DOHH2 (cell line): ENCODE data around the gene MRPL47.

Experiments
- H3F3A ChIP-seq: fragments of 200-600 bp; sonication (generic), shearing (Covaris generic); 2 replicates; pipeline ENCODE4 v1.6.0; 2016; ENCODE audit warnings: antibody characterized with exemption, mild to moderate bottlenecking; ENCODE audit not compliant: control insufficient read depth, insufficient read depth
- H3K27ac ChIP-seq: fragments of 200-600 bp; sonication (generic); 2 replicates; pipeline ENCODE4 v1.5.1; 2014; ENCODE audit warnings: low read depth, mild to moderate bottlenecking, low read length, moderate library complexity
- H3K27me3 ChIP-seq: fragments of 200-600 bp; sonication (generic); 2 replicates; pipeline ENCODE4 v1.6.1; 2014; ENCODE audit warnings: mild to moderate bottlenecking, low read length, mixed read lengths; ENCODE audit not compliant: control insufficient read depth
- H3K36me3 ChIP-seq: fragments of 200-600 bp; sonication (generic); 2 replicates; pipeline ENCODE4 v1.6.1; 2014; ENCODE audit warnings: mild to moderate bottlenecking, low read length, moderate library complexity, mixed read lengths; ENCODE audit not compliant: control insufficient read depth
- H3K4me1 ChIP-seq: fragments of 200-600 bp; sonication (generic); 2 replicates; pipeline ENCODE4 v1.6.1; 2014; ENCODE audit warnings: mild to moderate bottlenecking, low read length, mixed read lengths; ENCODE audit not compliant: control insufficient read depth
- H3K4me2 ChIP-seq: fragments of 200-600 bp; sonication (generic); 2 replicates; pipeline ENCODE4 v1.6.0; 2014; ENCODE audit warnings: mild to moderate bottlenecking, low read length, moderate library complexity
- H3K4me3 ChIP-seq: fragments of 200-600 bp; sonication (generic); 2 replicates; pipeline ENCODE4 v1.5.1; 2014; ENCODE audit warnings: mild to moderate bottlenecking, low read length, mixed read lengths
- H3K79me2 ChIP-seq: fragments of 200-600 bp; sonication (generic); 2 replicates; pipeline ENCODE4 v1.6.1; 2014; ENCODE audit warnings: mild to moderate bottlenecking, low read length, mixed read lengths; ENCODE audit not compliant: control insufficient read depth
- H3K9me2 ChIP-seq: fragments of 200-600 bp; sonication (generic); replicated peaks from 2 replicates; pipeline ENCODE4 v1.6.1; 2014; ENCODE audit warnings: mild to moderate bottlenecking, low read length, mixed read lengths; ENCODE audit not compliant: control insufficient read depth
- H3K9me3 ChIP-seq: fragments of 200-600 bp; sonication (generic); 2 replicates; pipeline ENCODE4 v1.6.1; 2014; ENCODE audit warnings: antibody characterized with exemption, low read length, mixed read lengths; ENCODE audit not compliant: control insufficient read depth, insufficient read depth
- H4K20me1 ChIP-seq: fragments of 200-600 bp; sonication (generic); 2 replicates; pipeline ENCODE4 v1.6.0; 2014; ENCODE audit warnings: low read depth, mild to moderate bottlenecking, antibody characterized with exemption, low read length, moderate library complexity; ENCODE audit not compliant: control insufficient read depth, insufficient read depth
- CTCF ChIP-seq: fragments of 200-600 bp; sonication (generic); IDR thresholded peaks from one replicate; pipeline ENCODE4 v1.5.1; 2014; ENCODE audit warnings: antibody characterized with exemption, mild to moderate bottlenecking, low read depth, low read length; ENCODE audit not compliant: poor library complexity, severe bottlenecking
- EZH2phosphoT487 ChIP-seq: fragments of 200-600 bp; sonication (generic); IDR thresholded peaks from 2 replicates; pipeline ENCODE4 v1.6.1; 2017; ENCODE audit warnings: borderline replicate concordance, mild to moderate bottlenecking, antibody characterized with exemption, low read length, moderate library complexity, mixed read lengths

MRPL47 gene

DNA sequence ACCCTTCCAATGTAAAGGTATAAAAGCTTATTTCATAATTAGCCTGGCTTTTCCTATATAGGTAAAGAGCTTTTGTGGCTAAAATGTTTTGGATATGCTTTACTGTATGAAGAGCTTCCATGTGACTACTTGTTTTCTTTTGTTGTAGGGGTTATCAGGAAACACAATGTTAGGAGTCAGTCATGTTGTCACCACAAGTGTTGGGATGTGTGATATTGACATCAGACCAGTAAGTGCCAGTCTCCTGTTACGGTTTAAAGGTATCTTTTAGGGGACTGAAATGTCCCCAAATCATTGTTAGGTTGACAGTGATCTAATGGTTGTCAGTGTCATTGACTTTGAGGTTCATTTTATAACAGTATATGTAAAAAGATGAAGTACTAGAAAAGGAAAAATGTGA, 23.4 kb downstream of the MRPL47 start:
- Histone ChIP-seq H3K36me3 (peaks cover 91% of the 10 kb centered on the region), H3K27ac (no peak overlapping the region), H4K20me1 (no peaks in the 10 kb centered on the region), H3K9me2 (no peaks in the 10 kb centered on the region), H3K79me2 (no peaks in the 10 kb centered on the region), H3K27me3 (no peaks in the 10 kb centered on the region), H3K4me1 (no peaks in the 10 kb centered on the region), H3K4me2 (no peak overlapping the region), H3F3A (peaks cover 11% of the 10 kb centered on the region), H3K9me3 (no peaks in the 10 kb centered on the region), H3K4me3 (no peak overlapping the region)
- TF ChIP-seq CTCF (no peak), EZH2phosphoT487 (no peak)

DNA sequence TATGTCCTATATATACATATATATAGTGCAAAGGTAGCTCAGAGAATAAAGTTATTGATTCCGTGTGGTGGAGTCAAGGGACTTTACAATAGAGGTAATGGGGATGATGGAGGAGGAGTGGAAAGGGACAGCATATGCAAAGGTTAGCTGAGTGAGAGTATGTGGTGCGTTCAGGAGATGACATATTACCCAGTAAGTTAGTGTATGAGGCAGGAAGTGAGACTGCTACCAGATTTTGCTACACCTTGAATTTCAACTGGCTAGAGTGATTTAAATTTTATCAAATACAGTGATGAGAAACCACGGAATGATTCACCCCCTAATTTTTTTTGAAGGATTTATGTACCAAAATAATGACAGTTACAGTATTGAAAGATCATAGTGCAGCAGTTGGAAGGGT, 38.9 kb downstream of the MRPL47 start:
- Histone ChIP-seq H3K9me2 (no peaks in the 10 kb centered on the region), H3K9me3 (no peaks in the 10 kb centered on the region), H3K4me1 (peaks cover 29% of the 10 kb centered on the region), H3K27me3 (no peaks in the 10 kb centered on the region), H3K79me2 (peaks cover 71% of the 10 kb centered on the region), H3K4me2 (peak overlapping the region; percentile 39), H3F3A (no peaks in the 10 kb centered on the region), H3K27ac (no peak overlapping the region), H3K36me3 (peaks cover 31% of the 10 kb centered on the region), H4K20me1 (peaks cover 11% of the 10 kb centered on the region; the same call in 1 of the 2 replicates), H3K4me3 (no peak overlapping the region)
- TF ChIP-seq EZH2phosphoT487 = no peak
- no peak for TF ChIP-seq CTCF

DNA sequence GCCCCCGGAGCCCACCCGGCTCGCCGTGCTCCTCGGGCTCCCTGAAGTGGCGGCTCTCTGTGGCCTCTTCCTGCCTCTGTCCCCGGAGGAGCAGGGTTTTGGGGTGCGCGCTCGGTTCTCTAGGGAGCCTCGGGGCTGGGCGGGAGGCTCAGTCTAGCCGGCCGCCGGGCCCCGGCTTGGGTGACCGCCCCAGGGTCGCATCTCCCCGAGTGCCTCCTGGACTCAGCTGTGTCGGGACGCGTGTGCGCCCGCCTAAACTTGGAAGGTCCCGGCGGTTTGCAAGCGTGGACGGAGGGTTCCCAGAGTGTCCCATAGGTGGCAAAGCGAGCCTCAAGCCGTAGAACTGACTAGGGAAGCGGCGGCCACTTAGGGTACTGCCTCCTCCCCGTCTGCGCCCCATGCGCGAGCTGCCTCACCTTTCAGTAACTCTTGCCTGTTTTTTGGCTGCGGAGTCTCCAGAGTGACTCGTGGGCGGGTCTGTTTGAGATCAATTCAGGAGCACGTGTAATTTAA, 41.1 kb downstream of the MRPL47 start:
- no peaks in the 10 kb centered on the region for H3K9me3 ChIP-seq
- H3K79me2 ChIP-seq = peaks cover 52% of the 10 kb centered on the region
- peak overlapping the region; percentile 98 for H3K4me3 ChIP-seq
- peaks cover 3% of the 10 kb centered on the region; the same call in 1 of the 2 replicates for H3F3A ChIP-seq
- H3K4me2 ChIP-seq = peak overlapping the region; percentile 76
- H4K20me1 ChIP-seq = peaks cover 11% of the 10 kb centered on the region; the same call in 1 of the 2 replicates
- H3K36me3 ChIP-seq = peaks cover 9% of the 10 kb centered on the region
- H3K9me2 ChIP-seq = no peaks in the 10 kb centered on the region
- H3K27me3 ChIP-seq = no peaks in the 10 kb centered on the region
- H3K4me1 ChIP-seq = peaks cover 29% of the 10 kb centered on the region
- peak overlapping the region; percentile 82 for H3K27ac ChIP-seq
- TF ChIP-seq EZH2phosphoT487 (no peak), CTCF (peak; percentile 23)
